GM12891 (cell line): ENCODE results near the gene ATP1A4.
A peak's percentile ranks its signal among the peaks of the same experiment; 100 is the strongest.

Experiments used
- DNase-seq: peaks from one replicate; pipeline ENCODE4 v3.0.0; 2011; ENCODE audit warnings: low spot score; ENCODE audit not compliant: insufficient read length
- FAIRE-seq: peaks from 2 replicates; lab custom pipeline; 2011; peaks lifted over from hg19 to GRCh38; lab: Jason Lieb, UNC
- PAX5 ChIP-seq: IDR thresholded peaks from 2 replicates; pipeline ENCODE4 v1.6.1; 2011; ENCODE audit warnings: low read length, moderate library complexity, mild to moderate bottlenecking; ENCODE audit not compliant: insufficient read depth, severe bottlenecking
- POLR2A ChIP-seq: IDR thresholded peaks from 2 replicates; pipeline ENCODE4 v1.6.1; 2011; ENCODE audit warnings: low read depth, low read length, control low read depth
- POLR2AphosphoS5 ChIP-seq: IDR thresholded peaks from 2 replicates; pipeline ENCODE4 v1.6.1; 2011; ENCODE audit warnings: low read depth, low read length, control low read depth
- POU2F2 ChIP-seq: IDR thresholded peaks from 2 replicates; pipeline ENCODE4 v1.6.1; 2011; ENCODE audit warnings: low read depth, mild to moderate bottlenecking, control low read depth, low read length, moderate library complexity
- SPI1 ChIP-seq: IDR thresholded peaks from 2 replicates; pipeline ENCODE4 v1.6.1; 2011; ENCODE audit warnings: low read depth, low read length, control low read depth
- TAF1 ChIP-seq: IDR thresholded peaks from 2 replicates; pipeline ENCODE4 v1.6.1; 2011; ENCODE audit warnings: low read depth, low read length, control low read depth

The ATP1A4 gene

DNA sequence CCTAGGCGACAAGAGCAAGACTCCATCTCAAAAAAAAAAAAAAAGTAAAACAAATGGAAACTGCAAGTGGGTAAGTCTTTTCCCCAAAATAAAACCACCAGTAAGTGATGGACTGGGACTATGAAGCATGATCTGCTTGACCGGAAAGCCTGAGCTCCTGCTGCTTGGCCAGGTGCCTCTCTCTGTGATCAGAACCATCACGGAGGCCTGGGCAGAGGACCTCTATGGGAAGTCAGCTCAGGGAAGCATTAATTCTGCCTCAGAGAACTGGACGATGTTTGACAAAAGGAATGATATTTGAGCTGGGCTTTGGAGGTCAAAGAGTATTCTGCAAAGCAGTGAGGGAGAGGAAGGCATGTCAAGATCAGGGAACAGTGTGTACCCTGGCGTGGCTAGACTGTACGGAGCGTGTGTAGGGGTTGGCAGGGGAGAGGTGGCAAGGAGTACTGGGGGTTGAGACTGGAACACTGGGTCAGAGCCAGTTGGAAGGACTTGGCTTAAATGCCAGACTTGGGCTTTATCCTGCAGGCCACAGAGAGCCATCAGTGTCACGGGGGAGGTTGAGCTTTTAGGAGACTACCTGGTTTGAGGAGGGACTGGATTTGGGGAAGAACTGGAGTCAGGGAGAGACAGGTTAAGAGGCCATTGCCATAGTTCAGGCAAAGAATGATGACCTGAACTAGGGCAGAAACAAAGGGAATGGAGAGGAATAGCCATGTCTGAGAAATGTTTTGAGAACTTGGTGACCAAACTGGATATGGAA lies 19.4 kb upstream of the ATP1A4 start:
- no peak for DNase-seq

DNA sequence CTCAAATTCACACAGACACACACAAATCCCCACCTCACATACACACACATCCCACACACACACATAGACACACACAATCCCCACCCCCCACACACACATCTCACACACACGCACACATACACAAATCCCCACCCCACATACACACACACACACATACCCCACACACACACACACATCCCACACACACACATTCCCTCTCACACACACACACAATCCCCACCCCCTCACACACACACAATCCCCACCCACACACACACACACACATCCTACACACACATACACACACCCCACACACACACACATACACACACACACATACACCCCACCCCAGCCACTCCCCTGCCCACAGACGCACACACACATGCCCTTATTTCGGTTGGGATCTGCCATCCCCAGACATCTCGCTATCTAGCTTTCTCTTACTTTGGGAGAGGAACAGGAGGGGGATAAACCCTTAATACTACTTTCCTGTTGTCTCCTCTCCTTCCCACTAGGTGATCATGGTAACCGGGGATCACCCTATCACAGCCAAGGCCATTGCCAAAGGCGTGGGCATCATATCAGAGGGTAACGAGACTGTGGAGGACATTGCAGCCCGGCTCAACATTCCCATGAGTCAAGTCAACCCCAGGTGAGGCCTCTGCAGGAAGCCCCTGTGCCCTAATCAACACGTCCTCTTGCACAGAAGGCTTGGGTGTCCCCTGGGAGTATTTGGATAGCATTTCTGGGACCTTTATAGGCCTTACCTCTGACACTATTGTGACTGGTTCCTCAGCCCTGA lies 17.2 kb upstream of the ATP1A4 start:
- TF ChIP-seq SPI1 (no peak), POLR2A (no peak), POLR2AphosphoS5 (no peak), TAF1 (no peak), POU2F2 (no peak), PAX5 (no peak)
- FAIRE-seq, result no peak
- DNase-seq, result no peak

More for the DNA sequence above, 19.4 kb upstream of the ATP1A4 start:
- TF ChIP-seq TAF1, result no peak
- FAIRE-seq, result no peak

DNA sequence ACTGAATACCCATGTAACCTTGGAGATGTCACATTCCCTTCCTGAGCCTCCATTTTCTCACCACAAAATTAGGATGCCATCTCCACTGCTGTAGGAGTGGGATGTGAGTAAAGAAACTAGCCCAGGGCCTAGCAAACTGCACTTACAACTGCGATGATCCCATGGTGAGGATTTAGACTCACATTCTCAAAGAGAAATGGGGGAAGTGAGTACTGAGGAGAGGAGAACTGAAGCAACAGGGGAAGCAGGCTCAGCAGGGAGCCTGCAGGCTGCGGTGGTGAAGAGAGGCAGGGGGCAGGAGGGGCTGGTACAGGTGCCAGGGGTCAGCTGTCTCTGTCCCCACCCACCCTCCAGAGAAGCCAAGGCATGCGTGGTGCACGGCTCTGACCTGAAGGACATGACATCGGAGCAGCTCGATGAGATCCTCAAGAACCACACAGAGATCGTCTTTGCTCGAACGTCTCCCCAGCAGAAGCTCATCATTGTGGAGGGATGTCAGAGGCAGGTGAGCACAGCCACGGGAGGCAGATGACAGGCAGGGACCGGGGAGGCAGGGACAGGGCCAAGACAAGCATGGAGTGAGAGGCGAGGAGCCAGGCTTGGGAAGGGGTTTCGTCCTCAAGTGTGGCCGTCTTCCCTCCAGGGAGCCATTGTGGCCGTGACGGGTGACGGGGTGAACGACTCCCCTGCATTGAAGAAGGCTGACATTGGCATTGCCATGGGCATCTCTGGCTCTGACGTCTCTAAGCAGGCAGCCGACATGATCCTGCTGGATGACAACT lies 16.4 kb upstream of the ATP1A4 start:
- TF ChIP-seq POU2F2 (no peak), PAX5 (no peak), POLR2A (no peak), POLR2AphosphoS5 (no peak), SPI1 (no peak), TAF1 (no peak)
- no peak for FAIRE-seq
- no peak for DNase-seq

DNA sequence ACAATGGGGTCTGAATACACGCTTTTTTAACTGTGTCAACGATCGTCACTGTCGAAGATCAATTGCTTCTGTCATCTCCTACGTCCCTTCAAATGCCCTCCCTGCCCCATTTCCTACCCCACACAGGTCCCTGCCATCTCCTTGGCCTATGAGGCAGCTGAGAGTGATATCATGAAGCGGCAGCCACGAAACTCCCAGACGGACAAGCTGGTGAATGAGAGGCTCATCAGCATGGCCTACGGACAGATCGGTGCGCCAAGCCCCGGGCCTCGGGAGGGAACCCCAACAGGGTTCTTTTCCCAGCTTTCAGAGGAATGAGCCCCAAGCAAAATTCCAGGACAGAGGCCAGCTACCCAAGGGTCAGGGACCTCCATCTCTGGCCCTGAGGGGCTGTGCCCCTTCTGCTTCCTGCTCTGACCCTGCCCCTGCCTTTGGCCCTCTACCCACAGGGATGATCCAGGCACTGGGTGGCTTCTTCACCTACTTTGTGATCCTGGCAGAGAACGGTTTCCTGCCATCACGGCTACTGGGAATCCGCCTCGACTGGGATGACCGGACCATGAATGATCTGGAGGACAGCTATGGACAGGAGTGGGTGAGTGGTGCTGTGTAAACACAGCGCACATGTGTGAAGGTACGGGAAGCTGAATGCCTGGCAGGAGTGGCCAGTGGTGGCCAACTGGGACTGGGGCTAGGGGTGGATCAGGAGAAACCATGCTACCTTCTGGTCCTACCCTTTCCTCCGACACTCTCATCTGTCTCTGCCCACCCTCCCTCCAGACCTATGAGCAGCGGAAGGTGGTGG lies 15.1 kb upstream of the ATP1A4 start:
- FAIRE-seq (no peak), DNase-seq (no peak)
- no peak for TF ChIP-seq SPI1
- no peak for TF ChIP-seq POU2F2
- no peak for TF ChIP-seq TAF1
- no peak for TF ChIP-seq POLR2AphosphoS5
- no peak for TF ChIP-seq POLR2A
- TF ChIP-seq PAX5, result no peak

DNA sequence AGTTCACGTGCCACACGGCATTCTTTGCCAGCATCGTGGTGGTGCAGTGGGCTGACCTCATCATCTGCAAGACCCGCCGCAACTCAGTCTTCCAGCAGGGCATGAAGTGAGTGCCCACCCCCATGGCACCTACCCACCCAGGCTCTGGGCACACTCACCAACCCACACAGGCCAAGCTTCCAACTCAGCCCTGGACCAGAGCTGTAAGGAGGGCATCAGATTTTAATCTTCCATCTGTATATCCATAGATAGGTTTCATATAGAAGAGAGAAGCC lies 14.5 kb upstream of the ATP1A4 start:
- TF ChIP-seq PAX5 (no peak), SPI1 (no peak), POLR2A (no peak), TAF1 (no peak), POU2F2 (no peak), POLR2AphosphoS5 (no peak)

DNA sequence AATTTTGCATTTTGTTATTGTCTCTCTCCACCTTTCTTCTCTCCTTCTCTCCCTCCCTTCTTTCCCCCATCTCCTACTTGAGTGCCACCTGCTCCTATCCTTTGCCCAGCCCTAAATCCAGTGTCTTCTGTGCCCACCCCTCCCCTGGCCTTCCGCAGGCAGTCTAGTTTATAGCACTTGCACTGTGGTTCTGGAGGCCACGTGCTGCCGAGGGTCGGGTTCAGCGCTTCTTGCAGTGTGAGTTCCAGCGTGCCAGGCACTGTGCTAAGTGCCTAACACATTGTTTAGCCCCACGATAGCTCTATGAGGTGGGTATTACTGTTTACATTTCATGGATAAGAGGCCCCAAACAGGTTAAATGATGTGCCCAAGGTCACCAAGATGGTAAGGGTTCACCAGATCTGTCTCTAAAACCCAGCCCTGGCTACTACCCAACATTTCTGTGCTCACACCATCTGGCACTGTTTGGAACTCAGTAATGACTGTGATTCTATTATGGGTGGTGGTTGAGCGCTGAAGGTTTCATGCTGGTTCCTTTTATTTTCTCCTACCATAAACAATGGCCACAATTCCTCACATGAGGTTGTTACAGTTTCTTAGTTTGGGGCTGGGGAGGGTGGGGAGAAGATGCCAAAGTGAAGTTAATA lies 14.1 kb upstream of the ATP1A4 start:
- TF ChIP-seq POLR2A (no peak), POLR2AphosphoS5 (no peak), SPI1 (no peak), POU2F2 (no peak), TAF1 (no peak), PAX5 (no peak)
- FAIRE-seq, result no peak
- DNase-seq, result no peak

More for the DNA sequence above, 14.5 kb upstream of the ATP1A4 start:
- DNase-seq (no peak), FAIRE-seq (no peak)

DNA sequence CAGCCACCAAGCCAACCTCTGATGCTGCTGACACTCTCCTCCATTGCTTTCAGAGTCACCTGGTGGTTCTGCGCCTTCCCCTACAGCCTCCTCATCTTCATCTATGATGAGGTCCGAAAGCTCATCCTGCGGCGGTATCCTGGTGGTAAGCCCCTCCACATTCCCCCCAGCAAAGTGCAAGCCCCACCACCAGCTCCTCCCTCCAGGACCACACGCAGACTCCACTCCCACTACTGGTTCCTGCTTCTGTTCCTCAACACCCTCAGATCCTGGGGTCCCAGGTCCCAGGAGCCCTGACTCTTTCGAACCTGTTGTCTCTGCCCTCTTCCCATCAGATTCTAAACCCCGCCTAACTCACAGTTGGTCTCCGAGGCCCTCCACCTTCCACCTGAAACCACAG lies 11.6 kb upstream of the ATP1A4 start:
- TF ChIP-seq PAX5, result no peak
- DNase-seq (no peak), FAIRE-seq (no peak)

DNA sequence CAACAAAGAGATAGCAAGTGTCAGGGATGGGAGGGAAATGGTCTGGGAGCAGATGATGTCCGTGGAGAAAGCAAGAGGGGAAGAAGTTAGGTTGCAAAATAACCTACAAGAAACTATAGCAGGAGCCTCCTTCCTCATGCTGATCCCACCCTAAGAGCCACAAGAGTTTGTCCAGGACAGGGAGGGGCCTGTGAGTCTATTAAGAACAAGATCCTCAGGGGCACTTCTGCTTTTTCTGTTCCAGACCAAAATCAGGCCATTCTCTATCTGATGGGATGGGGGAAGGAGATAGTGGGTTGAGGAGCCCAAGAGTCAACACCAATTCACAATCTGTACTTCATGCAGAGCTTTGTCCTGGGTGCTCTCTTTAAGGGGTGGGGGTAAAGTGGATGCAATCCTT lies 7.7 kb upstream of the ATP1A4 start:
- TF ChIP-seq POLR2A (no peak), SPI1 (peak; percentile 78)
- no peak for FAIRE-seq
- DNase-seq, result no peak

DNA sequence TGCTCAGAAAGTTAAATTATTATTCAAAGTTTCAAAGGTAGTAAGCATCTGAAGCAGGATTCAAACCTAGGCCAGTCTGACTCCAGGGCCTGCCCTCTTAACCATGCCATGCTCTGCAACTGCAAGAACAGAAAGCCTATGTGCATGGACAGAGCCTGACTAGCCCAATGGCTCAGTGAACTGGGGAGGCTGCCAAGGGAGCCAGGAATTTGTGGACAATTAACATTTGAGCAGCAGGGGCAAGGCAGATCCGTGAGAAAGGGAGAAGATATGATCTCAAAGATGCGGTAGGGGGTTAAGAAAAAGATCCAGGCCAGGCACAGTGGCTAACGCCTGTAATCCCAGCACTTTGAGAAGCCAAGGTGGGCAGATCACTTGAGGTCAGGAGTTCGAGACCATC lies 6.5 kb upstream of the ATP1A4 start:
- no peak for DNase-seq
- no peak for FAIRE-seq
- TF ChIP-seq POU2F2 (no peak), TAF1 (no peak), PAX5 (no peak), SPI1 (no peak), POLR2A (no peak), POLR2AphosphoS5 (no peak)
